Loucy (cell line): ENCODE data around the gene PDE6B.

Experiments
- H2AFZ ChIP-seq: fragments of 200-600 bp; sonication (generic); 2 replicates; pipeline ENCODE4 v1.6.0; 2016; ENCODE audit warnings: antibody characterized with exemption, mild to moderate bottlenecking, low read length, moderate library complexity
- H3F3A ChIP-seq: fragments of 200-600 bp; 2 replicates; pipeline ENCODE4 v1.6.0; 2016; ENCODE audit warnings: antibody characterized with exemption, low read depth, mild to moderate bottlenecking
- H3K27me3 ChIP-seq: fragments of 200-600 bp; sonication (generic); 2 replicates; pipeline ENCODE4 v1.6.1; 2014; ENCODE audit warnings: low read length, mild to moderate bottlenecking; ENCODE audit not compliant: insufficient read depth, poor library complexity, severe bottlenecking
- H3K36me3 ChIP-seq: fragments of 200-600 bp; sonication (generic); 2 replicates; pipeline ENCODE4 v1.6.1; 2016; ENCODE audit warnings: low read length; ENCODE audit not compliant: insufficient read depth
- H3K4me1 ChIP-seq: fragments of 200-600 bp; sonication (generic); 2 replicates; pipeline ENCODE4 v1.5.1; 2014; ENCODE audit warnings: low read length, mild to moderate bottlenecking; ENCODE audit not compliant: insufficient read depth, poor library complexity, severe bottlenecking
- H3K4me2 ChIP-seq: fragments of 200-600 bp; sonication (generic); 2 replicates; pipeline ENCODE4 v1.6.0; 2014; ENCODE audit warnings: antibody characterized with exemption, low read length, low read depth, mild to moderate bottlenecking; ENCODE audit not compliant: poor library complexity, severe bottlenecking
- H3K4me3 ChIP-seq: fragments of 200-600 bp; sonication (generic); 2 replicates; pipeline ENCODE4 v1.5.1; 2014; ENCODE audit warnings: low read length, mild to moderate bottlenecking, mixed read lengths; ENCODE audit not compliant: poor library complexity, severe bottlenecking
- H3K79me2 ChIP-seq: fragments of 200-600 bp; sonication (generic); 2 replicates; pipeline ENCODE4 v1.6.1; 2014; ENCODE audit warnings: low read length; ENCODE audit not compliant: insufficient read depth
- H3K9ac ChIP-seq: fragments of 200-600 bp; sonication (generic); 2 replicates; pipeline ENCODE4 v1.6.0; 2014; ENCODE audit warnings: mild to moderate bottlenecking, low read depth, low read length, moderate library complexity; ENCODE audit not compliant: poor library complexity, severe bottlenecking
- H3K9me2 ChIP-seq: fragments of 200-600 bp; sonication (generic); replicated peaks from 2 replicates; pipeline ENCODE4 v1.6.1; 2016; ENCODE audit warnings: low read depth, low read length, mixed read lengths
- H3K9me3 ChIP-seq: fragments of 200-600 bp; sonication (generic); 2 replicates; pipeline ENCODE4 v1.6.1; 2014; ENCODE audit warnings: mild to moderate bottlenecking, antibody characterized with exemption, low read length, low read depth; ENCODE audit not compliant: insufficient read depth
- H4K20me1 ChIP-seq: fragments of 200-600 bp; sonication (generic); 2 replicates; pipeline ENCODE4 v1.6.0; 2014; ENCODE audit warnings: antibody characterized with exemption, low read length, mild to moderate bottlenecking; ENCODE audit not compliant: insufficient read depth, poor library complexity, severe bottlenecking
- EZH2phosphoT487 ChIP-seq: fragments of 200-600 bp; IDR thresholded peaks from 2 replicates; pipeline ENCODE4 v1.6.1; 2018; ENCODE audit warnings: antibody characterized with exemption, mild to moderate bottlenecking, moderate library complexity, borderline replicate concordance
- TF ChIP-seq, protein P1 (sequence below): fragments of 200-600 bp; sonication (generic); conservative IDR thresholded peaks from 2 replicates; pipeline ENCODE4 v1.5.1; 2014; ENCODE audit warnings: mild to moderate bottlenecking, antibody characterized with exemption, low read length

The PDE6B gene

DNA sequence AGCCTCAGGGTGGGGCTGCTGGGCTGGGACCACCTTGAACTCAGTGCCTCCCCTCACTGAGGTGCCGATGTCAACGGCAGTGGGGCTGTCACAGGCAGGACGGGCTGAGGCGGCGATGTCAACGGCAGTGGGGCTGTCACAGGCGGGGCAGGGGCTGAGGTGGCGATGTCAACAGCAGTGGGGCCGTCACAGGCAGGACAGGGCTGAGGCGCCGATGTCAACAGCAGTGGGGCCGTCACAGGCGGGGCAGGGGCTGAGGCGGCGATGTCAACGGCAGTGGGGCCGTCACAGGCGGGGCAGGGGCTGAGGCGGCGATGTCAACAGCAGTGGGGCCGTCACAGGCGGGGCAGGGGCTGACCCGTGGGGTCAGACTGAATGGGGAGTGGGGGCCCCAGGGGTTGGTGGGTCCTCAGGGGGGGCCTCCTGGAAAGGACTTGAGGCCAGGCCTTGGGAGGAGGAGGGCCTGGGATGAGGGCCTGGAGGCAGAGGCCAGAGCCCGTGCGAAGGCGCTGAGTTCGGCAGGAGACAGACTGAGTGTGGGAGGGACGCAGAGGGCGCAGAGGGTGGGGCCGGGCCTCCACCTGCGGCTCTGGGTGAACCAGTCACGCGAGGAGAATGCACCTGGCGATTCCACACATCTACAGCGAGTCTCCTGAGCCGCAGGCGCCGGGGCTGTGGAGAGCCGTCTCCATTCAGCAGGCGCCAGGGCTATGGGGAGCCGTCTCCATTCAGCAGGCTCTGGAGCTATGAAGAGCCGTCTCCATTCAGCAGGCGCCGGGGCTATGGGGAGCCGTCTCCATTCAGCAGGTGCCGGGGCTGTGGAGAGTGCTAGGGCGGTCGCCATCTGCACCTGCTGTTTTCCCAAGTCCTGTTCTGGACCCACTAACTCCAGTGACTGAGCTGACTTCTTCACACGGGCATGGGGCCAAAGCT, 25.8 kb downstream of the PDE6B start:
- Histone ChIP-seq H3K4me2 (no peak overlapping the region), H3K9me3 (peaks cover 30% of the 10 kb centered on the region; the same call in 1 of the 2 replicates), H3F3A (no peaks in the 10 kb centered on the region), H3K79me2 (no peaks in the 10 kb centered on the region), H4K20me1 (no peaks in the 10 kb centered on the region), H2AFZ (no peak overlapping the region), H3K4me1 (no peaks in the 10 kb centered on the region), H3K9ac (no peak overlapping the region), H3K36me3 (no peaks in the 10 kb centered on the region), H3K4me3 (no peak overlapping the region), H3K27me3 (no peaks in the 10 kb centered on the region), H3K9me2 (no peaks in the 10 kb centered on the region)
- no peak for TF ChIP-seq EZH2phosphoT487
- TF ChIP-seq, protein P1, sequence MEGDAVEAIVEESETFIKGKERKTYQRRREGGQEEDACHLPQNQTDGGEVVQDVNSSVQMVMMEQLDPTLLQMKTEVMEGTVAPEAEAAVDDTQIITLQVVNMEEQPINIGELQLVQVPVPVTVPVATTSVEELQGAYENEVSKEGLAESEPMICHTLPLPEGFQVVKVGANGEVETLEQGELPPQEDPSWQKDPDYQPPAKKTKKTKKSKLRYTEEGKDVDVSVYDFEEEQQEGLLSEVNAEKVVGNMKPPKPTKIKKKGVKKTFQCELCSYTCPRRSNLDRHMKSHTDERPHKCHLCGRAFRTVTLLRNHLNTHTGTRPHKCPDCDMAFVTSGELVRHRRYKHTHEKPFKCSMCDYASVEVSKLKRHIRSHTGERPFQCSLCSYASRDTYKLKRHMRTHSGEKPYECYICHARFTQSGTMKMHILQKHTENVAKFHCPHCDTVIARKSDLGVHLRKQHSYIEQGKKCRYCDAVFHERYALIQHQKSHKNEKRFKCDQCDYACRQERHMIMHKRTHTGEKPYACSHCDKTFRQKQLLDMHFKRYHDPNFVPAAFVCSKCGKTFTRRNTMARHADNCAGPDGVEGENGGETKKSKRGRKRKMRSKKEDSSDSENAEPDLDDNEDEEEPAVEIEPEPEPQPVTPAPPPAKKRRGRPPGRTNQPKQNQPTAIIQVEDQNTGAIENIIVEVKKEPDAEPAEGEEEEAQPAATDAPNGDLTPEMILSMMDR = no peak

DNA sequence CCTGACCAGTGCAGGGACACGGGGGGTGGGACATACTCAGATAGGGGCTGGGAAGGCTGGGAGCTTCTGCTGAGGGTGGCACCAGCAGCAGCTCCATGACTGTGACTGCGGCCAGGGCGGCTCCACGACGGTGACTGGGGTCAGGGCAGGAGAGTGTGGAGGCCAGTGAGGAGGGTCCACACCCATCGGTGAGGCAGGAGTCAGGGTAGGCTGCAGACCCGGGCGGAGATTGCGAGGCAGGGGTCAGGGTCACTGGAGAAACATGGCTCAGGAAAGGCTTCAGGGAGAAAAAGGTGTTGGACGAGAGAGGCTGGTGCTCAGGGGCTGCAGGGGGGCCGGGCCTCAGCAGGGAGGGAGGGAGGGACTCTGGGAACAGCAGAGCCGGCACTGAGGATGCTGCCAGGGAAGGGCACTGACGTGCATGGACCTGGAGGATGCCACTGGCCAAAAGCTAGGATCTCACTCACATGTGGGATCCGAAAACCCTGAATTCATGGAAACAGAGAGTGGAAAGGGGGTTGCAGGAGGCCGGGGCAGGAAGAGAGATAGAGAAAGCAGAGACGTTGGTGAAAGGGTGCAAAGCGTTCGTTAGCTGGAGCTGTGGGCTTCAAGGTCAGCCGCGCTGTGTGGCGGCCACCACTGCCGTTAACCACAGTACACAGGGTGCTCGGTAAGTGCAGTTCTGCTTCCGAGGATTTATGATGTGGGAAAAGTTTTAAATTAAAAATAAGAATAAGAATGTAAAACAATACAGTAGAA, 26.7 kb downstream of the PDE6B start:
- Histone ChIP-seq H3K4me2 (no peak overlapping the region), H3K9me3 (peaks cover 25% of the 10 kb centered on the region; the same call in 1 of the 2 replicates), H3K4me3 (no peak overlapping the region), H3K9me2 (no peaks in the 10 kb centered on the region), H3K27me3 (no peaks in the 10 kb centered on the region), H2AFZ (no peak overlapping the region), H3K79me2 (no peaks in the 10 kb centered on the region), H3F3A (no peaks in the 10 kb centered on the region), H3K36me3 (no peaks in the 10 kb centered on the region), H3K4me1 (no peaks in the 10 kb centered on the region), H4K20me1 (no peaks in the 10 kb centered on the region), H3K9ac (no peak overlapping the region)
- TF ChIP-seq EZH2phosphoT487 = no peak
- TF ChIP-seq, protein P1 = no peak

DNA sequence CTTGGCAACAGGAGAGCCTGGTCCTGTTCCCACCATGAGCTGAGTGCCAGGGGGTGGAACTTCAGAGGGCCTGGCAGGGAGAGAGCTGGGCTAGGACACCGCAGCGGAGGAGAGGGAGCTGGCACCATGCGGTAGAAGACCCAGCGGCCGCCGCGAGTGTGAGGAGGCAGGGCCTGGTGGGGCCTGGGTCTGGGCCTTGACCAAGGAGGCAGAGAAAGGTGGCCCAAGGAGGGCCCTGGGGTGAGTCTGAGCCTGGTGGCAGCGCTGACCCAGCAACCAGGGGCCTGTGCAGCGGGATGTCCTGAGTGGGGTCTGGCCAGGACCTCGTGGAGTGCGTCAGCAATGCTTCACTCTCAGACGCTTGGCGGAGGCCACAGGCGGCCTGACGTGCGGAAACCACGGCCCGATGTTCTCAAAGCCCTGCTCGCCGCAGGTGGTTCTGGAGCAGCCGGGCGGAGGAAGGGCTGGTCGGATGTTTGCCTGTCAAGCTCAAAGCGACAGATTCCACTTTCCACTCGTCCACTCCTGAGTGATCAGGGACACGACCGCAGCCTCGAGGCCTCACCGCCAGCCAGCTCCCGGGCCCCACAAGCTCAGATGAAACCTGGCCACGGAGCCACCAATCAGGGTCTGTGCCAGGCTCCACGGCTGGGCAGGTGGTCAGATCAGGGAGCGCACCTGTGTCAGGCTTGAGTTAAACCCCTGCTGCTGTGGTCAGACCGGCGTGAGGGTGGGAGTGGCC, 27.9 kb downstream of the PDE6B start:
- Histone ChIP-seq H3K4me1 (no peaks in the 10 kb centered on the region), H3K79me2 (no peaks in the 10 kb centered on the region), H3K27me3 (no peaks in the 10 kb centered on the region), H2AFZ (no peak overlapping the region), H3K4me2 (no peak overlapping the region), H3K9me3 (peaks cover 20% of the 10 kb centered on the region; the same call in 1 of the 2 replicates), H3K36me3 (no peaks in the 10 kb centered on the region), H3K9ac (no peak overlapping the region), H3K9me2 (no peaks in the 10 kb centered on the region), H3K4me3 (no peak overlapping the region), H4K20me1 (no peaks in the 10 kb centered on the region), H3F3A (no peaks in the 10 kb centered on the region)
- TF ChIP-seq EZH2phosphoT487 = no peak
